ENCODE data around the gene MLLT3. TPM values are rescaled to one million over a fixed set of nuclear protein-coding genes. Genes with fewer than 3 reads are reported as not detected.

MLLT3 gene
- total RNA-seq, 2 experiments from 2014 or later, result 59.1 to 60.8 TPM

GRCh38 chr9:20632705-20633104 lies 10.4 kb upstream of the MLLT3 start:
- no peaks in the 10 kb centered on the region for H3K36me3 Mint-ChIP-seq (ENCODE audit: low read depth)
- H3K9me3 Mint-ChIP-seq, result no peaks in the 10 kb centered on the region
- CTCF ChIA-PET, result interaction anchor here (2.2 kb wide), 1 partner anchor 309 kb away, joined by 7 read pairs; no protein-coding TSS in a partner anchor
- H3K4me1 Mint-ChIP-seq (ENCODE audit: low read depth), result no peaks in the 10 kb centered on the region
- H3K27me3 Mint-ChIP-seq, result peaks cover 3% of the 10 kb centered on the region
- POLR2A ChIA-PET, result no interaction called here
- DNase-seq, result no peak
- no peak for TF ChIP-seq CTCF (IDR thresholded peaks at IDR 0.05)
- ATAC-seq, result no peak
- no peak overlapping the region for H3K4me3 Mint-ChIP-seq
- intact Hi-C loops (cut with micrococcal nuclease), result no loop called here
- H3K27ac Mint-ChIP-seq, result no peak overlapping the region

GRCh38 chr9:20630241-20630943 lies 8.1 kb upstream of the MLLT3 start:
- ATAC-seq (no peak), DNase-seq (no peak)
- Mint-ChIP-seq H3K4me3 (no peak overlapping the region), H3K27ac (no peak overlapping the region), H3K27me3 (peaks cover 3% of the 10 kb centered on the region), H3K4me1 (ENCODE audit: low read depth) (no peaks in the 10 kb centered on the region), H3K9me3 (no peaks in the 10 kb centered on the region), H3K36me3 (ENCODE audit: low read depth) (no peaks in the 10 kb centered on the region)
- TF ChIP-seq CTCF (IDR thresholded peaks at IDR 0.05), result no peak
- ChIA-PET CTCF (interaction anchor here (1.0 kb wide), 1 partner anchor 480 kb away, joined by 4 read pairs; no protein-coding TSS in a partner anchor), POLR2A (interaction anchor here (0.6 to 0.7 kb wide), 2 partner anchors 187 to 325 kb away, joined by 3 to 4 read pairs; no protein-coding TSS in a partner anchor)
- intact Hi-C loops (cut with micrococcal nuclease), result no loop called here

- intact Hi-C loops (cut with micrococcal nuclease), result loop anchor here (2.0 kb wide), 1 partner anchor 486 kb away; no protein-coding TSS in a partner anchor
- H3K9me3 Mint-ChIP-seq, result no peaks in the 10 kb centered on the region
- H3K27me3 Mint-ChIP-seq, result no peaks in the 10 kb centered on the region
- peak overlapping the region; percentile 97 for H3K4me3 Mint-ChIP-seq
- ChIA-PET CTCF (interaction anchor here (0.6 to 6.1 kb wide), 36 partner anchors 9 to 493 kb away, joined by 3 to 69 read pairs (median 4); partner anchors contain the start of genes FOCAD and IFNB1), POLR2A (interaction anchor here (1.2 to 2.2 kb wide), 2 partner anchors 15 to 59 kb away, joined by 4 to 10 read pairs; partner anchors contain the start of gene FOCAD)
- H3K36me3 Mint-ChIP-seq (ENCODE audit: low read depth), result peaks cover 12% of the 10 kb centered on the region
- ATAC-seq (no peak), DNase-seq (no peak)
- H3K4me1 Mint-ChIP-seq (ENCODE audit: low read depth), result peaks cover 16% of the 10 kb centered on the region
- TF ChIP-seq CTCF (IDR thresholded peaks at IDR 0.05), result peak; percentile 62
- H3K27ac Mint-ChIP-seq, result peak overlapping the region; percentile 44
These were observed 2.7 kb upstream of the MLLT3 start for GRCh38 chr9:20625003-20625349.

DNA sequence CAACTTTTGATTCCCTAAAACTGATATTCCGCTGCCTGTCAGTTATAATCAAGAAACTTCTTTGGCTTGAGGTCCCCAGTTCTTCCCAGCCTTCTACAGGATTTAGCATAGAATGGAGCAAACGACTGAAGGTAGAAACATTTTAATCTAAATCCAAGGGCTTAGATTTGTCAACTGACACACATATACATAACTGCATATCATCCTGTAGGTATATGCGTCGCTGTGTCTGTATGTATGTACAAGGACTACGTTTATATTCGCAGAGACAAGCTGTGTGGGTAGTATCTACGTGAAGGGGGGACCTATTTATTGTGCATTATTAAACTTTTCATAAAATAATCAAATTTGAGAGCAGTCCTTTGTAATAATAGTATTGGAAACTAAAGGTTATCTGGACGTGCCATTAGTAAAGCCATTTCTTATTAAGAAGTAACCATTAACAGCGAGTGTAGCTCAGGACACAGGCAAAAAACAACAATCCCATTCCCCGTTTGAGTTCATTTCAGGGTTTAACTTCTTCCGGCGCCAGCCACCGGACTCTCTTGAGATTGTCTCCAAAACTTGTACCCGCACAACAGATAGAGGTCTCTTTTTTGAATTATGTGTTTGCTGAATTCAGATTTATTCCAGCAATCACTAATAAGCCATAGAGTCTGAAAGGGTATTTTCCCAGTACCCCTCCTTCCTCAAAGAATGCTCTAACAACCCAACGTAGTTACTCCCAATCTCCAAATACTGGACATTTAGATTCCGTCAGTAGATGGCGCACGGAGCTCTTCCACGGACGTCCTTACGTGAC lies 2.1 kb upstream of the MLLT3 start:
- intact Hi-C loops (cut with micrococcal nuclease), result loop anchor here (1.0 to 5.0 kb wide), 5 partner anchors 58 to 697 kb away; partner anchors contain the start of gene FOCAD
- ATAC-seq, result no peak
- Mint-ChIP-seq H3K27me3 (no peaks in the 10 kb centered on the region), H3K9me3 (no peaks in the 10 kb centered on the region), H3K4me3 (peak overlapping the region; percentile 97), H3K27ac (peak overlapping the region; percentile 98), H3K36me3 (ENCODE audit: low read depth) (peaks cover 17% of the 10 kb centered on the region), H3K4me1 (ENCODE audit: low read depth) (peaks cover 21% of the 10 kb centered on the region)
- peak; percentile 74 for DNase-seq
- CTCF ChIA-PET, result interaction anchor here (0.6 to 6.1 kb wide), 40 partner anchors 9 to 494 kb away, joined by 3 to 69 read pairs (median 4); partner anchors contain the start of genes FOCAD and IFNB1
- peak; percentile 94 for TF ChIP-seq CTCF (IDR thresholded peaks at IDR 0.05)
- POLR2A ChIA-PET, result interaction anchor here (1.2 to 2.2 kb wide), 2 partner anchors 16 to 60 kb away, joined by 4 to 10 read pairs; partner anchors contain the start of gene FOCAD

Measured in activated CD8-positive, alpha-beta T cell treated with anti-CD3 and anti-CD28 coated beads for 36 hours (primary cell).